HEK293 (cell line): ENCODE data around the gene PSME1.
A peak's percentile ranks its signal among the peaks of the same experiment; 100 is the strongest.

Experiments
- FEZF1 ChIP-seq: fragments of 450-650 bp; formaldehyde crosslinking; IDR thresholded peaks from 2 replicates; pipeline ENCODE4 v1.5.1; 2016; ENCODE audit warnings: missing biosample characterization, missing genetic modification characterization
- GLI4 ChIP-seq: fragments of 450-650 bp; formaldehyde crosslinking; IDR thresholded peaks from 2 replicates; pipeline ENCODE4 v1.5.1; 2016; ENCODE audit warnings: missing biosample characterization, missing genetic modification characterization
- GLIS1 ChIP-seq: fragments of 450-650 bp; formaldehyde crosslinking; IDR thresholded peaks from 2 replicates; pipeline ENCODE4 v1.5.1; 2016; ENCODE audit warnings: missing biosample characterization, missing genetic modification characterization
- GLIS2 ChIP-seq: fragments of 450-650 bp; formaldehyde crosslinking; IDR thresholded peaks from 2 replicates; pipeline ENCODE4 v1.5.1; 2016; ENCODE audit warnings: missing biosample characterization, missing genetic modification characterization
- IKZF3 ChIP-seq: fragments of 450-650 bp; IDR thresholded peaks from 2 replicates; pipeline ENCODE4 v1.5.0; 2018; ENCODE audit warnings: missing biosample characterization, mild to moderate bottlenecking, missing genetic modification characterization, moderate library complexity
- KLF16 ChIP-seq: fragments of 450-650 bp; formaldehyde crosslinking; IDR thresholded peaks from 2 replicates; pipeline ENCODE4 v1.5.1; 2017; ENCODE audit warnings: missing biosample characterization, missing genetic modification characterization
- SALL2 ChIP-seq: fragments of 450-650 bp; formaldehyde crosslinking; IDR thresholded peaks from 2 replicates; pipeline ENCODE4 v1.5.0; 2017; ENCODE audit warnings: missing biosample characterization, mild to moderate bottlenecking, missing genetic modification characterization, borderline replicate concordance
- SP3 ChIP-seq: fragments of 450-650 bp; formaldehyde crosslinking; IDR thresholded peaks from 2 replicates; pipeline ENCODE4 v1.5.1; 2016; ENCODE audit warnings: missing biosample characterization, missing genetic modification characterization
- TRIM28 ChIP-seq: IDR thresholded peaks from 2 replicates; pipeline ENCODE4 v1.6.1; 2011; ENCODE audit warnings: low read length, control low read depth, borderline replicate concordance
- ZBTB20 ChIP-seq: fragments of 450-650 bp; formaldehyde crosslinking; IDR thresholded peaks from 2 replicates; pipeline ENCODE4 v1.5.1; 2016; ENCODE audit warnings: missing biosample characterization, missing genetic modification characterization
- ZBTB7A ChIP-seq: fragments of 450-650 bp; formaldehyde crosslinking; IDR thresholded peaks from 2 replicates; pipeline ENCODE4 v1.5.1; 2016; ENCODE audit warnings: low read depth, missing biosample characterization, missing genetic modification characterization
- ZFP41 ChIP-seq: fragments of 450-650 bp; formaldehyde crosslinking; IDR thresholded peaks from 2 replicates; pipeline ENCODE4 v1.5.1; 2016; ENCODE audit warnings: missing biosample characterization, missing genetic modification characterization, borderline replicate concordance
- ZNF366 ChIP-seq: fragments of 450-650 bp; formaldehyde crosslinking; conservative IDR thresholded peaks from 2 replicates; pipeline ENCODE4 v1.5.1; 2016; ENCODE audit warnings: missing biosample characterization, missing genetic modification characterization
- ZNF394 ChIP-seq: fragments of 450-650 bp; formaldehyde crosslinking; IDR thresholded peaks from 2 replicates; pipeline ENCODE4 v1.5.1; 2016; ENCODE audit warnings: missing biosample characterization, missing genetic modification characterization, mild to moderate bottlenecking, moderate library complexity, borderline replicate concordance
- ZNF561 ChIP-seq: fragments of 450-650 bp; IDR thresholded peaks from 2 replicates; pipeline ENCODE4 v1.5.1; 2018; ENCODE audit warnings: missing biosample characterization, missing genetic modification characterization, borderline replicate concordance
- ZNF747 ChIP-seq: fragments of 450-650 bp; formaldehyde crosslinking; IDR thresholded peaks from 2 replicates; pipeline ENCODE4 v1.5.1; 2016; ENCODE audit warnings: missing biosample characterization, missing genetic modification characterization
- ZNF785 ChIP-seq: fragments of 450-650 bp; formaldehyde crosslinking; IDR thresholded peaks from 2 replicates; pipeline ENCODE4 v1.5.1; 2016; ENCODE audit warnings: missing biosample characterization, missing genetic modification characterization
- ZSCAN16 ChIP-seq: fragments of 450-650 bp; formaldehyde crosslinking; IDR thresholded peaks from 2 replicates; pipeline ENCODE4 v1.5.1; 2016; ENCODE audit warnings: missing biosample characterization, missing genetic modification characterization
- ZSCAN30 ChIP-seq: fragments of 450-650 bp; IDR thresholded peaks from 2 replicates; pipeline ENCODE4 v1.5.1; 2018; ENCODE audit warnings: missing biosample characterization, mild to moderate bottlenecking, missing genetic modification characterization, moderate library complexity
- TF ChIP-seq, protein P1 (sequence below): fragments of 450-650 bp; formaldehyde crosslinking; IDR thresholded peaks from 2 replicates; pipeline ENCODE4 v1.5.1; 2016; ENCODE audit warnings: missing biosample characterization, missing genetic modification characterization
- TF ChIP-seq, protein P2 (sequence below): fragments of 450-650 bp; formaldehyde crosslinking; IDR thresholded peaks from 2 replicates; pipeline ENCODE4 v1.5.1; 2016; ENCODE audit warnings: missing biosample characterization, missing genetic modification characterization
- TF ChIP-seq, protein P3 (sequence below): fragments of 450-650 bp; IDR thresholded peaks from 2 replicates; pipeline ENCODE4 v1.5.1; 2018; ENCODE audit warnings: missing biosample characterization, mild to moderate bottlenecking, missing genetic modification characterization
- TF ChIP-seq, protein P4 (sequence below): fragments of 450-650 bp; formaldehyde crosslinking; IDR thresholded peaks from 2 replicates; pipeline ENCODE4 v1.5.1; 2016; ENCODE audit warnings: missing biosample characterization, missing genetic modification characterization
- TF ChIP-seq, protein P5 (sequence below): fragments of 450-650 bp; formaldehyde crosslinking; IDR thresholded peaks from 2 replicates; pipeline ENCODE4 v1.5.1; 2017; ENCODE audit warnings: missing biosample characterization, missing genetic modification characterization

Gene PSME1

DNA sequence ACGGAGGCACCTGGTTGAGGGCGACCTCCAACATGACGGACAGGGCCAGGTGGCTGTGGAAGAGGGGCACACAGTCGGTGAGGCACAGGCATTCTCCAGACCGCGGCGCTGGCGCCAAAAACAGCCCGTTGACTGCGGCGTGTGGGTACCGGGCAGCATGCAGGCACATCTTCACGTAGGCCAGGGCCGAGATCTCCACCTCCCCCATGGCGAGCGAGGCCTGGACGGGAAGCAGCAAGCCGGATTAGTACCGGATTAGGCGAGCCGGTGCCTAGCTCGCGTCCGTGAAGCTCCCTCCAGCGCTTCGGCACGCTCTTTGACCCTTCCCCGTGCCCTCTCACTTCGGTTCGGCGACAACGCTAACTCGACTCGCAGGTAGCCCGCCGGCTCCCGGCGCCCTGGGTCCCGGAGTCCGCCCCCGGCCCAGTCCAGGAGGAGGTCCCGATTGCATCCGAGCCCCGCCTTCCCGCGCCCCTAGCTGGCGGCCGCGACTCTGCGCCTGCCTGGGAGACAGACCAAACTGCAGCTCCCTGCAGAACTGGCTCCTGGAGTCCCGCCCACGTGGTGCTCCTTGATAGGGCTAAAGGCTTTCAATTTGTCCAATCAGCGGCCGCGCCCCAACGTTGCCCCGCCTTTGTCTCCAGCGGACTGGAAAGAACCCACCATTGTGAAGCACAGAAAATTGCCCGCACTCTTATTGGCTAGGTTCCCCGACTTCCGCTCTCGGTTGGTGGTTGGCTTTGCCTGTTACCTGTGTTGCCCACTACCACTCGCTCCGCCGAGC, 5.3 kb downstream of the PSME1 start, which contains the start of gene EMC9 (continued):
- TF ChIP-seq TRIM28 (peak; percentile 56; the same call in 1 of the 2 replicates), ZFP41 (tag by site-specific recombination) (no peak), GLI4 (tag by site-specific recombination) (0 out of 2 replicates have a peak, but pooled peaks have one; percentile 78), KLF16 (tag by site-specific recombination) (peak; percentile 94), ZNF366 (tag by site-specific recombination) (no peak), ZBTB20 (tag by site-specific recombination) (peak; percentile 81), SALL2 (tag by site-specific recombination) (no peak), ZSCAN16 (tag by site-specific recombination) (no peak), IKZF3 (tag by site-specific recombination) (no peak), ZNF394 (tag by site-specific recombination) (peak; percentile 51; the same call in 1 of the 2 replicates), ZNF747 (tag by site-specific recombination) (no peak), ZBTB7A (tag by site-specific recombination) (peak; percentile 51; the same call in 1 of the 2 replicates), GLIS1 (tag by site-specific recombination) (peak; percentile 80), GLIS2 (tag by site-specific recombination) (peak; percentile 91), SP3 (tag by site-specific recombination) (peak; percentile 85), ZNF785 (peak; percentile 73; the same call in 1 of the 2 replicates), FEZF1 (tag by site-specific recombination) (no peak), ZNF561 (tag by site-specific recombination) (peak; percentile 77; the same call in 1 of the 2 replicates), ZSCAN30 (tag by site-specific recombination) (peak; percentile 94)
- TF ChIP-seq, protein P1, sequence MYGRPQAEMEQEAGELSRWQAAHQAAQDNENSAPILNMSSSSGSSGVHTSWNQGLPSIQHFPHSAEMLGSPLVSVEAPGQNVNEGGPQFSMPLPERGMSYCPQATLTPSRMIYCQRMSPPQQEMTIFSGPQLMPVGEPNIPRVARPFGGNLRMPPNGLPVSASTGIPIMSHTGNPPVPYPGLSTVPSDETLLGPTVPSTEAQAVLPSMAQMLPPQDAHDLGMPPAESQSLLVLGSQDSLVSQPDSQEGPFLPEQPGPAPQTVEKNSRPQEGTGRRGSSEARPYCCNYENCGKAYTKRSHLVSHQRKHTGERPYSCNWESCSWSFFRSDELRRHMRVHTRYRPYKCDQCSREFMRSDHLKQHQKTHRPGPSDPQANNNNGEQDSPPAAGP (tag by site-specific recombination) = peak; percentile 91
- TF ChIP-seq, protein P2, sequence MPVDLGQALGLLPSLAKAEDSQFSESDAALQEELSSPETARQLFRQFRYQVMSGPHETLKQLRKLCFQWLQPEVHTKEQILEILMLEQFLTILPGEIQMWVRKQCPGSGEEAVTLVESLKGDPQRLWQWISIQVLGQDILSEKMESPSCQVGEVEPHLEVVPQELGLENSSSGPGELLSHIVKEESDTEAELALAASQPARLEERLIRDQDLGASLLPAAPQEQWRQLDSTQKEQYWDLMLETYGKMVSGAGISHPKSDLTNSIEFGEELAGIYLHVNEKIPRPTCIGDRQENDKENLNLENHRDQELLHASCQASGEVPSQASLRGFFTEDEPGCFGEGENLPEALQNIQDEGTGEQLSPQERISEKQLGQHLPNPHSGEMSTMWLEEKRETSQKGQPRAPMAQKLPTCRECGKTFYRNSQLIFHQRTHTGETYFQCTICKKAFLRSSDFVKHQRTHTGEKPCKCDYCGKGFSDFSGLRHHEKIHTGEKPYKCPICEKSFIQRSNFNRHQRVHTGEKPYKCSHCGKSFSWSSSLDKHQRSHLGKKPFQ (tag by site-specific recombination) = peak; percentile 19; the same call in 1 of the 2 replicates
- TF ChIP-seq, protein P3, sequence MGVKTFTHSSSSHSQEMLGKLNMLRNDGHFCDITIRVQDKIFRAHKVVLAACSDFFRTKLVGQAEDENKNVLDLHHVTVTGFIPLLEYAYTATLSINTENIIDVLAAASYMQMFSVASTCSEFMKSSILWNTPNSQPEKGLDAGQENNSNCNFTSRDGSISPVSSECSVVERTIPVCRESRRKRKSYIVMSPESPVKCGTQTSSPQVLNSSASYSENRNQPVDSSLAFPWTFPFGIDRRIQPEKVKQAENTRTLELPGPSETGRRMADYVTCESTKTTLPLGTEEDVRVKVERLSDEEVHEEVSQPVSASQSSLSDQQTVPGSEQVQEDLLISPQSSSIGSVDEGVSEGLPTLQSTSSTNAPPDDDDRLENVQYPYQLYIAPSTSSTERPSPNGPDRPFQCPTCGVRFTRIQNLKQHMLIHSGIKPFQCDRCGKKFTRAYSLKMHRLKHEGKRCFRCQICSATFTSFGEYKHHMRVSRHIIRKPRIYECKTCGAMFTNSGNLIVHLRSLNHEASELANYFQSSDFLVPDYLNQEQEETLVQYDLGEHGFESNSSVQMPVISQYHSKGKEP (tag by site-specific recombination) = no peak; the same call in 1 of the 2 replicates
- TF ChIP-seq, protein P4, sequence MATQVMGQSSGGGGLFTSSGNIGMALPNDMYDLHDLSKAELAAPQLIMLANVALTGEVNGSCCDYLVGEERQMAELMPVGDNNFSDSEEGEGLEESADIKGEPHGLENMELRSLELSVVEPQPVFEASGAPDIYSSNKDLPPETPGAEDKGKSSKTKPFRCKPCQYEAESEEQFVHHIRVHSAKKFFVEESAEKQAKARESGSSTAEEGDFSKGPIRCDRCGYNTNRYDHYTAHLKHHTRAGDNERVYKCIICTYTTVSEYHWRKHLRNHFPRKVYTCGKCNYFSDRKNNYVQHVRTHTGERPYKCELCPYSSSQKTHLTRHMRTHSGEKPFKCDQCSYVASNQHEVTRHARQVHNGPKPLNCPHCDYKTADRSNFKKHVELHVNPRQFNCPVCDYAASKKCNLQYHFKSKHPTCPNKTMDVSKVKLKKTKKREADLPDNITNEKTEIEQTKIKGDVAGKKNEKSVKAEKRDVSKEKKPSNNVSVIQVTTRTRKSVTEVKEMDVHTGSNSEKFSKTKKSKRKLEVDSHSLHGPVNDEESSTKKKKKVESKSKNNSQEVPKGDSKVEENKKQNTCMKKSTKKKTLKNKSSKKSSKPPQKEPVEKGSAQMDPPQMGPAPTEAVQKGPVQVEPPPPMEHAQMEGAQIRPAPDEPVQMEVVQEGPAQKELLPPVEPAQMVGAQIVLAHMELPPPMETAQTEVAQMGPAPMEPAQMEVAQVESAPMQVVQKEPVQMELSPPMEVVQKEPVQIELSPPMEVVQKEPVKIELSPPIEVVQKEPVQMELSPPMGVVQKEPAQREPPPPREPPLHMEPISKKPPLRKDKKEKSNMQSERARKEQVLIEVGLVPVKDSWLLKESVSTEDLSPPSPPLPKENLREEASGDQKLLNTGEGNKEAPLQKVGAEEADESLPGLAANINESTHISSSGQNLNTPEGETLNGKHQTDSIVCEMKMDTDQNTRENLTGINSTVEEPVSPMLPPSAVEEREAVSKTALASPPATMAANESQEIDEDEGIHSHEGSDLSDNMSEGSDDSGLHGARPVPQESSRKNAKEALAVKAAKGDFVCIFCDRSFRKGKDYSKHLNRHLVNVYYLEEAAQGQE (tag by site-specific recombination) = no peak
- TF ChIP-seq, protein P5, sequence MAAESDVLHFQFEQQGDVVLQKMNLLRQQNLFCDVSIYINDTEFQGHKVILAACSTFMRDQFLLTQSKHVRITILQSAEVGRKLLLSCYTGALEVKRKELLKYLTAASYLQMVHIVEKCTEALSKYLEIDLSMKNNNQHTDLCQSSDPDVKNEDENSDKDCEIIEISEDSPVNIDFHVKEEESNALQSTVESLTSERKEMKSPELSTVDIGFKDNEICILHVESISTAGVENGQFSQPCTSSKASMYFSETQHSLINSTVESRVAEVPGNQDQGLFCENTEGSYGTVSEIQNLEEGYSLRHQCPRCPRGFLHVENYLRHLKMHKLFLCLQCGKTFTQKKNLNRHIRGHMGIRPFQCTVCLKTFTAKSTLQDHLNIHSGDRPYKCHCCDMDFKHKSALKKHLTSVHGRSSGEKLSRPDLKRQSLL (tag by site-specific recombination) = 0 out of 2 replicates have a peak, but pooled peaks have one; percentile 47
